HG02642 (cell line): ENCODE data around the gene NGEF.
"Not testable (repeated sequence)": the region's sequence is repeated elsewhere in the genome, so short reads cannot be mapped to it uniquely, and the experiment has no call there.

Experiments
- ATAC-seq: cut with Tn5 transposase; IDR thresholded peaks from one replicate; pipeline ENCODE4 v1.9.1; 2021; ENCODE audit warnings: mild to moderate bottlenecking; ENCODE audit not compliant: unreplicated experiment, poor library complexity

NGEF gene

DNA sequence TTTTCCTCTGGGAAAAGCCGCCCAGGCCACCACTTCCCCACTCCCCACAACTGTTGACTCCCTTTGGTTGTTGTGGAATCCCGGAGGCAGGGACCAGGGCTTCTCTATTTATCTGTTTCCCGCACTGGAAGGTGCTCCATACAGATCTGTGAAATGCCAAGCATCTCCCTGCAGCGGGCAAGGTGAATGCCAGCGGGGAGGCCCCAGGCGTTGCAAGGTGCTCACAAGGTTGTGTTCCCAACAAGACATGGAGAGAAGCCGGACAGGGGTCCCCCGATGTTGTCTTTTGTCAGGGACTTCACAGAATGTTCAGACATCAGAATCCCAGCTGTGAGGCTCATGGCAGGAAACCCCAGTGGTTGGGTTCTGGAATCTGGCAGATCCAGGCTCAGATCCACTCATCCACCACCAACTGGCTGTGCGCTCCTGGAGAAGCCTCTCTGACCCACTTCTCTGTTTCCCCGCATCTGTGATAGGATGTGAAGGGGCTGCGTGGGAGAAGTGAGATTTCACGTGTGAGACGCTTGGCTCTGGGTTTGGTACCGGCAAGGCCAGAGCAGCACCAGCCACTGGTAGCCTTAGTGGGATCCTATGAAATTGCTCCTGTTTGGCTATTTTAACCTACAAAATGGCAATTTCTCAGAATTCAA lies 10.8 kb upstream of the NGEF start:
- no peak for ATAC-seq

DNA sequence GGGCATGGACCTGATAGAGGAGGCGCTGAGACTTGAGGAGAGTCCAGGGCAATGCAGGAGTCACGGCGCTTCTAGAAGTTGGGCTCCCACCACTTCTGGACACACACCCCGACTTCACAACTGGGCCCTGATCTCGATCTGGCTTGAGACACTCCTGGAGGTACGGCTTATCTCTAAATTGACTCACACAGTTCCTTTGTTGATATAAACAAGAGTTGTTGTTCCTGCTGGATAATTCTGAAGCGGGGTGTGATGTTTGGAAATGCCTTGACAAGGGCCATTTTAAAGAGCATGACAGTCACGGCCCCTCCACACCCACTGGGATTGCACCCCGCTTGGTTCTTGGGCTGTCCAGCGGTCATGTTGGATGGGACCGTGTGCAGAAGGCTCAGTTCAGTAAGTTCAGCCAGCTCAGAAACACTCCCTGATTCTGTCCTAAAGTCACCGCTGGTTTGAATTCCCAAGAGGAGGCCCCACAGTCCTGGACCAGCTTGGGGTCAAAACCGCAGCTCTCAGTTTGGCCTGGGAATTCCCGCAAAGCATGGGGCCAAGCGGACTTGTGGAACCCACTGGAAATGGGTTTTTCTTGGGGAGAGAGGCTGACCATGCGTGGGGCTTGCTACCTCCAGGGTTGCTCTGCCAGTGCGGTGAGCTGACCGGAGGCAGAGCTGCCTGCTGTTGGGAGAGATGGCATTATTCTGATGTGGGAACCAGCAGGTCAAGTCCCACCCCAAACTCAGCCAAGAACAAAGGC lies 10.1 kb upstream of the NGEF start:
- ATAC-seq, result no peak

DNA sequence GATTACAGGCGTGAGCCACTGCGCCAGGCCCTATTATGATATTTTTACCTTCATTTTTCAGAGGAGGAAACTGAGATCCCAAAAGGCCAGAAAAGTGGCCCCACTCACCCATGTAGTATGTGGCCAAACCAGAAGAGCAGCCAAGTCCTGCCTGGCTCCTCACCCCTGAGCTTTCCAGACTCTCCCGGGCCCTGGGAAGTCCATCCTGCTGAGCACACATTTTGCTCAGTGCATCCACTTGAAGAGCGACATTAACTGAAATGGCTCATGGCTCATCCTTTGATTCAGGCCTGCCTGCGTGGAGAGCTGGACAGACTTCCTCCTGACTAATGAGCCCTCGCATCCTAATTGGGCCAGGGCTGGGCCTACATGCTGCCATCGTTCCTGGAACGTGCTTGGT lies 9.5 kb upstream of the NGEF start:
- no peak for ATAC-seq

DNA sequence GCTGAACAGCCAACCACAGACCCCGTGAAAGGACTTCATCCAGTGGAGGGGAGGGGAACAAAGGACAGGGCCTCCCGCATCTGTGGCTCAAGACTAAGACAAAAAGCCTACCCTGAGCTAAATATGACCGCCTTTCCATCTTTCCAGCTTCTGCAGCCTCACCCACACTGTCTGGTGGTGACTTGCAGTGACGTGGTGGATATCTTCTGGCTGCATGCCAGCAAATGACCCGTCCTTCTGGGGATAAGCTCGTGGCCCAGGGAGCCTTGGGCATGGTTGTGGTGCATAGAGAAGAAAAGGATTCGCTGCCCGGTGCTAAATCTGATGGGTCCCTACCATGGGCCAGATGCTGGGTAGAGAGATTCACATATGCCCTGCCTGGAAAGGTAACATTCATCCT lies 8.7 kb upstream of the NGEF start:
- ATAC-seq, result no peak

DNA sequence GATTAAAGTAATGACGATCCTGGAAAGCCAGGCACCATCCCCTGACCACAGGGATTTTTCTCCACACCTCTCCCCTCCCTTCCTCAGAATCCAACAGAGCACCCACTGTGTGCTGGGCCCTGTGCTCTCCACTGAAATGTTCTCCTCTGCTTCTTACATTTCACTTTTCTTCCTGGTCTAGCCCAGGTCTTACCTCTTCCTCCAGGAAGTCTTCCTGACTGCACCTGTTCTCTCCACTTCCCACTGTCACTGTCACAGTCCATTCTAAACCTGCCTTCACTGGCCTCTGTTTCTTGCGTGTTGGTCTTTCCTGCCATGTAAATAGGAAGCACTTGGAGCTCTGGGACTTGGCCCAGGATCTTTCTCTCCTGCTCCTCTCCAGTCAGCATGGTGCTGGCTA lies 7.4 kb upstream of the NGEF start:
- ATAC-seq, result no peak

DNA sequence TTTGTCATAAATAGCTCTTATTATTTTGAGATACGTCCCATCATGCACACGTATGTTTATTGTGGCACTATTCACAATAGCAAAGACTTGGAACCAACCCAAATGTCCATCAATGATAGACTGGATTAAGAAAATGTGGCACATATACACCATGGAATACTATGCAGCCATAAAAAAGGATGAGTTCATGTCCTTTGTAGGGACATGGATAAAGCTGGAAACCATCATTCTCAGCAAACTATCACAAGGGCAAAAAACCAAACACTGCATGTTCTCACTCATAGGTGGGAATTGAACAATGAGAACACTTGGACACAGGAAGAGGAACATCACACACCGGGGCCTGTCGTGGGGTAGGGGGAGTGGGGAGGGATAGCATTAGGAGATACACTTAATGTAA lies 6.6 kb upstream of the NGEF start:
- not testable (repeated sequence) for ATAC-seq

DNA sequence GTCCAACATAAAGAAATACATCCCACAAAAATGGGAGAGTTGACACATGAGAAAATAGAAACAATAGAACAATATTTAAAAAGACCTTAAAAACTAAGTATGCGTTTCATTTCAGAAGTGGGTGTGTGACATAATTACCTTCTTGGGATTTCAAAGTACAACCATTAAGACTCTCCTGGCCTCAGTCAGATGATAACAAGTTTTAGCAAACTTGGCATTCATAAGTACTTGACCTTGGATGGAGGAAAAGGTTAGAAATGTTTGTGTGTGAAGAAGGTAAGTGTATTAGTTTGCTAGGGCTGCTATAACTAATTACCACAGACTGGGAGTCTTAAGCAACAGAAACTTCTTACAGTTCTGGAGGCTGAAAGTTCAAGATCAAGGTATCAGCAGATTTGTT lies 4.9 kb upstream of the NGEF start:
- ATAC-seq, result no peak

DNA sequence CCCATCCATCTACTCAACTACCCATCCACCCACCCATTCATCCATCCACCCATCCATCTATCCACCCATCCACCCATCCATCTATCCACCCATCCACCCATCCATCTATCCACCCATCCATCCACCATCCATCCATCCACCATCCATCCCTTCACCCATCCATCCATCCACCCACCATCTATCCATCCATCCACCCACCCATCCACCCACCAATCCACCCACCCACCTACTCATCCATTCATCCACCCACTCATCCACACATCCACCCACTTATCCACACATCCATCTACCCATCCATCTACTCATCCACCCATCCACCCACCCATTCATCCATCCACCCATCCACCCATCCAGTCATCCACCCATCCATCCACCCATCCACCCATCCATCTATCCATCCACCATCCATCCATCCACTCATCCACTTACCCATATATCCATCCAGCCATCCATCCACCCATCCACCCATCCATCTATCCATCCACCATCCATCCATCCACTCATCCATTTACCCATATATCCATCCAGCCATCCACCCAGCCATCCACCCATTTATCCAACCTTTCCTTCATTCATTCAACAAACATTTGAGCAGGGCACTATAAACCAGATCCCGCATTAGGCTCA lies 2.1 kb upstream of the NGEF start:
- no peak for ATAC-seq

DNA sequence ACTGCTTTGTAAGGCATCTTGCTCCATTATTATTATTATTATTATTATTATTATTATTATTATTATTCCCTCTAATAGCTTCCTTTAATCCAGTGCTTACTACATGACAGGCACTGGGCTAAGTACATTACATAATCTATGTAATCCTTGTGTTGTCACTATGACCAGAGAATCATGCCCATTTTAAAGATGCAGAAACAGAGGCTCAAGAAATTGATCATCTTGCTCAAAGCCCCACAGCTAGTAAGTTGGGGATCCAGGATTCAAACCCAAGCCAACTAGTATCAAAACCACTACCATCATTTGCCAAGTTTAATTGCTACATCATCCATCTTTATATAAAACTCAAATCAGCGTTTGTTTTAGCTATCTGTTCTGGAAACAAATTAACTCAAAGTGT lies 594 bp upstream of the NGEF start:
- no peak for ATAC-seq

DNA sequence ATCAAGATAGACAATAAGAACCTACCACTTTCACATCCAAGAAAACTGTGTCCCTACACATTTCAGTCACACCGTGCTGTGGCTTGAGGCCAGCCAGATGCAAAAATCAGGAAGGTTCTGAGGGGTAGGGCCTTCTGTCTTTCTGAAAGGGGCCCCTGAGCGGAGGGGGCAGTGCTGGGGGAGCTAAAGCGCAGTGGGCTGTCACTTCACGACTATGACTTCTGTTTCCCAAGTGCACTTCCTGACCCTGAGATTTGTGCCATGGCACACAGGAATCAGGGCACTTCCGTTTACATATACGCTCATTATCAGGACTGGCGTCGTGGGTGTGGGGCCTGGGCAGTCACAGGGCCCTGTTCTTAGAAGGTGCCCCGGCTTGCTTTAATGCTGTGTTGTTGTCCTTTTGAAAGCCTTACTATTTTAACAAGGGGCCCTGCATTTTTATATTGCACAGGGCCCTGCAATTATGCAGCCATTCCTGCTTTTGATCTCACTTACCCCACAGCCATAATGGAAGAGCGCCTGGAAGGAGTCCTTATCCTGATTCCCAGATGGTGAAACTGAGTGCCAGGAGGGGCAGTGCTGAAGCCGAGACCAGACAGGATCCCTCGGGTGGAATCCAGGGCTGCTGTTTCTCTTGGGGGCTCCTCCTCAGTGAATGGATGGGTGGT lies 620 bp downstream of the NGEF start:
- ATAC-seq, result no peak

DNA sequence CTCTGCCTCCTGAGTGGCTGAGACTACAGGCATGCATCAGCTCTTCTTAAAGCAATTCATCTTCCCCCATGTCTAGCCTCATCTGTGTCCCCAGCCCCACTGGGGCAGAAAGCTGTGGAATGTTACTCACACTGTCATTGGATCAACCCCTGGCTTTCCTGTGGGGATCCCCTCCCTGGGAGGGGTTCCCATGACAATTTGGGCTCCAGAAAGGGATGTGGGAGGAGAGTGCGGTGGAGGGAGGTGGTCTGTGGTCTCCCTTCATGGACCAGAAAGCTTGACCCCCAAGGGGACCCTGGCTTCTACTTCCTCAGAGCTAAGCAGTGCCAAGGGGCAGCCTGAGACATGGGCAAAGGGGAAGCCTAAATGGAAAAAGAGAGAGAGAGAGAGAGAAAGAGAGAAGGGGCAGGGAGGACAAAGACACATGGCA lies 1.3 kb downstream of the NGEF start:
- no peak for ATAC-seq

DNA sequence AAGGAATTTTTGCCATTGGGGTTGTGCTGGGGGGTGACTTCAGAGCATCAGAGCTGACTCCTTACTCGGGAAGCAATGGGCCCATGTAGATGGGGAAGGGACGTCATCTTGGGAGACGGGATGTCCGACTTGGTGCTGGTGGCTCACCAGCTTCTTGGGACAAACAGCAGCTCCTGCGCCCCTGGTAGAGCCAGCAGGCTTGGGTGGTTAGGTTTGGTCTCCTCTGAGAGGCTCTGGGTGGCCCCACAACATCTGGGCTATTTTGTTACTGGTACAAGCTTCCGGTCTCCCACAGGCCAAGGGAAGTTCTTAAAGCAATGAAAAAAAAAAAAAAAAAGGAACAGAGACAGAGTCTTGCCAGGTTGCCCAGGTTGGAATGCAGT lies 1.8 kb downstream of the NGEF start:
- no peak for ATAC-seq

DNA sequence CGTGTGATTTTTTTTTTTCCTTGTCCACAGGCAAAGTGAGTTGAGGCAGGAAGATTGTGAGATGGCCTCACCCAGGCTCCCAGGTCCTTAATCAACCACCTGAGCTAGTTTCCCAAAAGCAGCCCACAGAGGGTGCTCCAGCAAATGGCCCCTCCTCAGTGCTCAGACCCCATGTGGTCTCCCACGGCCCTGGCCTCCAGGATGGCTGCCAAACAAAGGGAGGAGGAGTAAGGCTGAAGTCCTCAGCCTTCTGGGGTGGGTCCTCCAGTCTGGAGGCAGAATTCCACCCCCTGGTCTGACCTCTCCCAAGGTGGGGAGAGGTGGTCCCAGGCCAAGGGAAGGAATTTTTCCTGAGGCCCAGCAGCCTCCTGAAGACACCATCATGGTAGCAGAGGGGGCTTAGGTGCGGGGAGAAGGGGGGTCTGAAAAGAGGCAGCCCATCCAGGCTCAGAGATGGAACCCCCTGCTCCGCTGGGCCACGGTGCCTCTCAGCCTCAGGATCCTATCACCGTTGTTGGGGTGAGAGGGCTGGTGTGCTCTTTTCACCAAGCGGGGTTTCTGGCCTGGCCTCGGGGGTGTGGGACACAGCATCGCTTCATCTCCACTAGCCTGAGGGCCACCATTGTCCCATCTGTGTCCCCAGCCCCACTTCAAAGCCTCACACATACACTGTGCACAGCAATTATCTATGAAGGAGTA lies 2.3 kb downstream of the NGEF start:
- ATAC-seq, result no peak

DNA sequence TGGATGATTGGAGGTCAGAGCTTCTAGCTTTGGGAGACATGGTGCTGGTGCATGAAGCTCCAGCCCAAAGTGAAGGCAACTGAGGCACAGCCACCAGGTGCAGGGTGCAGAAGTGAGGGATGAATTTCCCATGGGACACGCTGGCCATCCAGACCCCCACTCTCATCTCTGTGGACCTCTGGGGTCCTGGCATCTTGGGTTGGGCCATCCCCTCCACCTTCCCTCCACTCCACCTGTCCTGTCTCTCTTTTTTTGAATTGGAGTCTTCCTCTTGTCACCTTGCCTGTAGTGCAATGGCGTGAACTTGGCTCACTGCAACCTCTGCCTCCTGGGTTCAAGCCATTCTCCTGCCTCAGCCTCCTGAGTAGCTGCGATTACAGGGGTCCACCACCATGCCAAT lies 3.4 kb downstream of the NGEF start:
- ATAC-seq, result no peak

DNA sequence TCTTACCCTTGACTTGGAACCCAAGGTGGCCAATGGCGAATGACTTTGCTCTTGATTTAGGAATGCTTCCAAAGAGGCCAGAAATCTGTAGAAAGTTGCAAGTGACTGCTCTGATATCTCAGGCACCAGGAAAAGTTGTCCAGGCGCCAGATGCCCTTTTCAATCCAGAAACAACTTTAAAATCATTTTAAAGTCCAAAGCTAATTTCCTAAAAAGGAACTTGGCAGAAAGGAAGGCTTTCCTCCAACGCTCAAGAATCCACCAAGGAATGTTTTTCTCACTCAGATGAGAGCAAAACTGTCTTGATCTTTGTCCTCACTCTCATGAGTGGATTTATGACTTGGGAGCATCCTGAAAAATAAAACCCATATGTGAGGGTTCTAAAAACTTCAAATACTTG lies 5.3 kb downstream of the NGEF start:
- ATAC-seq, result no peak

DNA sequence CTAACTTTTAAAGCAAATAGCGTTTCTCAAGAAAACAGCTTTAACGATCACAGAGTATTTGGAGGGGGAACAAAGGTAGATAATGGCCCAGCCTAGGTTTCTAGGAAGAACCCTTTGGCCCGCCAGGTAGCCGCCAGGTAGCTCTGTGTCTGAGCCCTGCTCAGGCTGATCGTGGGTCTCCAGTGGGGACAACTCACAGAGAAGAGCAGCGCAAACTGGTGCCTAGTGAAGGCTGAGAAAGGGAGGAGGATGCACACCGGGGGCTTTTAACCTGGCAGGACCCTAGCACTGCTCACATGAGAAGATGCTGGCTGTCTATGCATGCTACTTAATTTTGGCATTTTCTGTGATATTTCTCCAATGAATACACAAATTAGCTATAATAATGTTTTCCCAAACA lies 5.8 kb downstream of the NGEF start:
- ATAC-seq, result no peak

DNA sequence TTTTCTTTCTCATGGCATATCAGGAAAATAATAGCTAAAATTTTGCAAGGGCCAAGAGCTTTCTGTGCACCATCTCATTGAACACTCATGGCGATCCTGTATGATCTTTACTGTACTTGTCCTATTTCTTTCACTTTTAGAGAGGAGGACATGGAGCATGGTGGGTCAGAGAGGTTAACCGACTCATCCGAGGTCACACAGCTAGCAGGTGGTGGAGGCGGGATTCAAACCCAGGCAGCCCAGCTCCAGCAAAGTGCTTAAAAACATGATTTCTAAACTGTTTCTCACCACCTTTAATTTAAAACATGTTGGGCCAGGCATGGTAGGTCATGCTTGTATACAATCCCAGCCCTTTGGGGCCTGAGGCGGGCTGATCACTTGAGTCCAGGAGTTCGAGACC lies 6.4 kb downstream of the NGEF start:
- no peak for ATAC-seq

DNA sequence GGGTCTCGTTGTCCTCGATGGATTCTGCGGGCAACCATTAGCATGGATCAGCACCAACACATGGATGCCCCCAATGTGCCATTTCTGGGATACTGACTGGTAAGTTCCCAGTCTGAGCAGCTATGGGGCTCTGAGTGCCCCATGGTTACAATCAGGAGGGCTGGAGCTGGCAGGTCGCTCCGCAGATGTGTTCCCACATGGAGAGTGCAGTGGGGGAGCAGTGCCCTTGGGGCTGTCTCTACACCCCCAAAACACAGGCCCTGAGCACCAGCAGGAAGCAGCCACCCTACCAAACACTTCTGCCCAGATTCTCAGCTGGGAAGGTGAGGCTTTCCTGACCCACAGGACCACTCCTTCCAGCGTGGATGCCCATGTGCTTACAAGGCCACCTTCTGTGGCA lies 8.0 kb downstream of the NGEF start:
- no peak for ATAC-seq

DNA sequence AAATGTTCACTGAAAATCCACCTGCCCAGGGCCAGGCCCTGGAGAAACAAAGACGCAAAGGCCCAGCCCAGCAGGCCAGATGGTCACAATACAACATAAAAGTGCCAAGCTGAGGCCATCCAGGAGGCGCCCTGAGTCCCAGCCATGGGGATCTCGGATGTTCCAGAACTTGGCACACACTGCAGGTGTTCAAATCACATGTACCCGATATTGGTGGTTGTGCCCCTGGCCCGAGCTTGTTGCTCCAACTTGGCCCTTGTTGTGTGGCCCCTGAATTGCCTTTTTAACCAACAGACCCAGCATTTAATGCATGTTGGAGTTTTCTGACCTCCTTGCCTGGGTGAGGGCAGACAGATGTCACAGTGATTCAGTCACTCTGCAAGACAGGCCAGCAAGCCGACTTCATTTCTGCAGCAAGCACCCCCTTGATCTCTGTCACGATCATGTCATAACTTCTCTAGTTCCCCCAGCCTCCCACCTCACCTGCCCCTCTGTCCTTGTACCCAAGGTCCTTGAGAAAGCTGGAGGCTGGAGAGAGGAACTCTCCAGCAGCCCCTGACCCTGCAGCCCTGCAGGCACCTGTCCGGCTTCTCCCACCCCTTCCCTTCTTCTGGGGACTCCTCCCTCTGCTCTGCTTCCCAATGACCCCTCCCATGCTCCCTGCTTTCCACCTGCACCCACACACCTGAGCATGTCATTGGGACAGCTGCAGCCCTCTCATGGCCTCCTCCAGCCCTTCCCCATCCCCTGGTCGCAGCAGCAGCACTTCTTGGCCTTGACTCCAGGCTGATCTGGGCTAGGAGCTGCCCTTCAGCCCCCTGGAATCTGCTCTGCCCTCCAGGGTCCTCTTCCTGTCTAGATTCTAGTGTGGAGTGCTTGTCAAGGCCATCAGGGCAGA lies 9.1 kb downstream of the NGEF start:
- no peak for ATAC-seq
